Stimulated activated CD8-positive, alpha-beta memory T cell treated with anti-CD3 and anti-CD28 coated beads, Interleukin-4, amount 100 ng/mL, for 48 hours (primary cell): ENCODE results near the gene CDH13.

Source experiments
- DNase-seq: peaks from one replicate; pipeline ENCODE4 v3.0.0-alpha.2; 2020

CDH13 gene

GRCh38 chr16:83802554-83803205 lies 1175.9 kb downstream of the CDH13 start:
- no peak for DNase-seq

DNA sequence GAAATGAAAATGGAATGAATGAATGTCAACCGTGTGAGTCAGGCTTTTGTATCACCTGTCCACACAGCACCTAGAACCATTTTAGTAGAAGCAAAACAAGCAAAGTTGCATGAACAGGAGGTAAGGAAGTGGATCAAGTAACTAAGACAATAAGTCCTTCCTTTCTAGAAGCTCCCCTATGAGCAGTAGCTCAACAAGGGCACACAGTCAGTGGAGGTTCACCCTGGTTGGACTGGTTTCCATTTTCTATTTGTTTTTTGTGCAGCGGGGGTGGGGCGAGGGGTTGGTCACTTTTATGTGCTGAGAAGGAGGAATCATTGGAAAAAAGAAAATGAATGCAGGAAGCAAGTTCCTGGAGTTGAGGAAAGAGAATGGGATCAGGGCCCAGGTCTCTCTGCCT lies 1177.0 kb downstream of the CDH13 start:
- no peak for DNase-seq

GRCh38 chr16:83804366-83804765 lies 1177.6 kb downstream of the CDH13 start:
- DNase-seq = no peak

GRCh38 chr16:83806036-83806435 lies 1179.3 kb downstream of the CDH13 start:
- no peak for DNase-seq

DNA sequence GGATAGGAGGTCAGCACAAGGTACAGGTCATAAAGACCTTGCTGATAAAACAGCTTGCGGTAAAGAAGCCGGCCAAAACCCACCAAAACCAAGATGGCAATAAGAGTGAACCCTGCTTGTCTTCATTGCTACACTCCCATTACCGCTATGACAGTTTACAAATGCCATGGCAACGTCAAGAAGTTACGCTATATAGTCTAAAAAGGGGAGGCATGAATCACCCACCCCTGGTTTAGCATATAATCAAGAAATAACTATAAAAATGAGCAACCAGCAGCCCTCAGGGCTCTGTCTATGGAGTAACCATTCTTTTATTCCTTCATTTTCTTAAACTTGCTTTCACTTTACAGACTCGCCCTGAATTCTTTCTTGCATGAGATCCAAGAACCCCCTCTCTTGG lies 1180.0 kb downstream of the CDH13 start:
- no peak for DNase-seq

GRCh38 chr16:83807327-83807709 lies 1180.5 kb downstream of the CDH13 start:
- DNase-seq = no peak

- DNase-seq = peak; percentile 95
These were observed 1181.2 kb downstream of the CDH13 start, which contains the start of gene HSBP1 for GRCh38 chr16:83807710-83808572. HSBP1 (plus strand) TSS chr16:83807978; CDS start chr16:83808077, 99 bp downstream.

DNA sequence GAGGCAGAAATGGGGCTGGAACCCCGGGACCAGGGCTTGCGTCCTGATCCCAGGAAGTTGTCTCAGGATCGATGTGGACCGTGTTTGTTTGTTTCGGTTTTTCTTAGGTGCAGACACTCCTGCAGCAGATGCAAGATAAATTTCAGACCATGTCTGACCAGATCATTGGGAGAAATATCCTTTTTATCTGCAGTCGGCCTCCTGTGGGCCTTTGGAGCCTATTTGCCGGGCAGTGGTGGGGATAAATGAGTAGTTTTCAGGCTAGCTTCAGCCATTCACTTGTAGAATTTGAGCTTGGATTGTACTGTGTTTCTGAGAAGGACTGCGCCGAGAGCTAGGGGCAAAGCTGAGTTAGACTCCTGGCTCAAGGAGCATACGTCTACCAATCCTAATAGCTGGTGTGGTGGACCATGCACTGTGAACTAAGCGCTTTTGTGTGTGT lies 1181.8 kb downstream of the CDH13 start:
- DNase-seq = no peak

DNA sequence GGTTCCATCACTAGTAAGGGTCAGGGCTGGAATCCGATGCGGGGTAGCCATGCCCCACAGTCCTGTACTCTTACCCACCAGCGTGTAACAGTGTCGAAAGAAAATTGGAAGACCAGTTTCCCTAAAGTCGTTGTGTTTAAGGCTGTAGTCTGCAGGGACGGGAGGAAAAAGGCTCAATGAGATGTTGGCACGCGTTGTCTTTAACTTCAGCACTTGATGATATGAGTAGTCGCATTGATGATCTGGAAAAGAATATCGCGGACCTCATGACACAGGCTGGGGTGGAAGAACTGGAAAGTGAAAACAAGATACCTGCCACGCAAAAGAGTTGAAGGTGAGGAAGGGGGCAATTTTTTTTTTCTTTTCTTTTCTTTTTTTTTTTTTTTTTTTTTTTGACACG lies 1182.3 kb downstream of the CDH13 start:
- no peak for DNase-seq

DNA sequence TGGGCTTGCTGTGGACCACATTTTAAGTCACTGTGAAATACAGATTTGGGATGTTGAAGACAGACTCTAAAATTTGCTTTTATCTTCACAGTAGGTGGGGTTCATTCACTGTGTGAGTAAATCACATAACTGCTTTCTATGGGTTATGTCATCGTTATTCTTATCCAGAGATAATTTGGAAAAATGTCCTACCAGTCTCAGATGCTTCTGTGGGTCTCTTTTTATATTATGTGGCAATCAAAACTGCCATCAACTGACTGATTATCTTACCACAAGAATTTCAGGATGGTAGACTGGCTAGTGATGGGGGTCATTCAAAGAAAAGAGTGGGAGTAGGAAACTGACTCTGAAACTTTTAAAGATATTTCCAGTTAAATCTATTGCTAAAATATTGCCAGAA lies 1184.1 kb downstream of the CDH13 start:
- no peak for DNase-seq

DNA sequence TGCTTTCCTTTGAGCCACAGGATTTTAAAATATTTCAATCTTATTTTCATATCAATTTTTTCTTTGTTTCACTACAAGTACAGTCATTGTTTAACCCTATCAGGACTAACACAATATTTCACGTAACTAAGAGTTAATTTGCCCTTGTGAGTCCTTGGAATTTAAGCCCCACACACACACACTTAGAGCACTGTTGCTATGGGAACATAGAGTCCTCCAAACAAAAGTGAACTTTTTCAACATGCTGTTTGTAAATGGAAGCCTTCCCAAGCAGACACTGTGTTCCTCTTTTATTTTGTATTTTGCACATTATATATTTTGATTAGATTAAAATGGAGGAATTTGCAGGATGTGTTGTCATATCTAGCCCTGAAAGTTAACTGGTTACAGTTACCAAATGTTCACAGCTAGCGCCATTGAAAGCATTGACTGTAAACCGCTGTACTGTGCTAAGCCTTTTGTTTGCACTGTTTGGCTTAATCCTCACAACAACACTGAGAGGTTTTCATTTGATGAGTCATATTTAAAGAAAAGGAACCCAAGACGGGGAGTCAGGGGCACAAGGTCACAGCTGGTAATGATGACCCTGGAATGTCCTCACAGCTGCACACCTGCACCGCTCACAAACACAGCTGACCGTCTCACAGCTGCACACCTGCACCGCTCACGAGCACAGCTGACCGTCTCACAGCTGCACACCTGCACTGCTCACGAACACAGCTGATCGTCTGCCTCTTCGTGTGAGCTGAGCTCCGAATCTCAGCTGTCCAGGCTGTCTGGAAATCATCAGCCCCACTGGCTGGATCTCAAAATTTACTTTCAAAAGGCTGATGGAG lies 1187.3 kb downstream of the CDH13 start:
- DNase-seq = no peak

DNA sequence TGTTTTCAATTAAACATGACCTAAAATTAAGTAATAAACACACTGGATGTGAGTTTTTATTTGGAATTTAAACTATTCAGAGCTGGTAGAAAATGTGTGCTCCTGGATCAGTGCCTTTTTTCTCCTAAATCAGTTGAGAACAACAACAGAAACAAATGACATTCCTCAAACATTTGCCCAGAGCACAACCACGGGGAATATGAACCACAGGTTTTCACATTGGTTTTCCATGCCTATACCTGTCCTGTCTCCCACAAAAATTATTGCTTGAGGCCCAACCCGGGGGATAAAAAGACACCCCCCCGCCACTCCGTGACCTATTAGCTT lies 1187.9 kb downstream of the CDH13 start:
- DNase-seq = no peak

DNA sequence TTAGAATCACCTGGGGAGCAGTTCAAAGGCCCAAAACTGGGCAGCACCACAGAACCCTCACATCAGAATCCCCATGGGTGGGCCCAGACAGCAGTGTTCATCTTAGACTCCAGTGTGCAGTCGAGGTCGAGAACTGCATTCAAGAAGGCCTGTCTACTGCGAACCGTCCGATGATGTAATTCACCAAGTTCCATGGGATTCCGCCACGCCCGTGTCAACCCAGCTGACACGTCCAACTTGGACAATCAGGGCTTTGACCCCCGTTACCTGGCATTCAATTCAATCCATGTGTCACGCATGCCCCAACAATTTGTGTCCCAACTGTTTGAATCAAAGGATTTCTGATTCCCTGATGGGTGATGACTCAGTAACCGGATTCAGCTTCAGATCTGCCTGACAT lies 1190.3 kb downstream of the CDH13 start:
- DNase-seq = no peak

- no peak for DNase-seq
These were observed 1191.5 kb downstream of the CDH13 start for GRCh38 chr16:83818276-83818675.

DNA sequence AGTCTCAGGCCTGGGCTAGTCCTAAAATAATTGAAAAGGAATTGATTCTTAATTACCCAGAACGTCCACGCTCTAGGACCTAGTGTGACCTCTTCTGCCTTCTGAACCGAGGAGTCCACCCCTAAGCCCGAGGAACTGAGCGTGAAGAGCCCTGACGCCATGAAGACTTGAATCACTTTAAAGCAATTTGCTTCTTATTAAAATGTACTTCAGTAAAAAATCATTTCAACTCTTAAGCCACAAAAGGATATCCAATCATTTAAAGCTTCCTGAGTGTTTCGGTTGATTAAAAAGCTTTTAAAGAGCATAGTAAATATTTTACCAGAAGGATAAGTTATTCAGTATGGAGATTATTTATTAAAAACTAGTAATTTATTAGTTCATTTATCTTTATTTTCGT lies 1192.6 kb downstream of the CDH13 start:
- no peak for DNase-seq

DNA sequence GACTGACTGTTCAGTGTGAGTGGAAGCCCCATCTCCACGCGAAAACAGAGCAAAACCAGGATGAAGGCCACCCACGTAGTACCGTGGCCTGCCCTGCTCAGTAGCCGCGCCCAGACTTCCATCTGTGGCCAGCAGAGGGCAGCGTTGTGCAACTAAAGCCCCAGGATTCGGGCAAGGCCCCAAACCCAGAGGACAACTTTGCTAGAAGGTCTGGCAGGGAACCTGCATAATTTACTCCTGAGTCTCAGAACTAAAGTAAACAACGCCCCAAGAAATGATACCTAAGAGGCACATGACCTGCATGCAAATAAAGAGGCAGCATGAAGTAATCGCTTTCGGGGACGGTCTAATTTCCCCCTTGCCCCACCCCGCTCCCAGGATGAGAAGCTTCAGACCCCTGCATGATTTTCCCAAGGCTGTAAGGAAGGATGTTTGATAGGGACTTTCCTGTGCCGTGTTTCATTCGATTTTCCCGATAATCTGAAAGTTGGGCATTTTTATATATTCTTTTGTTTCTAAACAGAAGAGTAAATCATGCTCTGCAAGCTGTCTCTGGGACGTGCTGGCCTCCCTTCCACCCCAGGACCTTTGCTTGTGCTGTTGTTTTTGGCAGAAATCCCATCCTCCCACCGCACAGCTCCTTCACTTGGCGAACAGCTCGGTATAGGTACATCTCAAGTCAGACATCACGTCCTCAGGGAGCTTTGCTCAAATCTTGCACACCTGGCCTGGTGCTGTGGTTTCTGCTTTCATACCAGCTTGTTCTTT lies 1199.6 kb downstream of the CDH13 start:
- DNase-seq = peak; percentile 92

GRCh38 chr16:83830091-83830768 lies 1203.5 kb downstream of the CDH13 start:
- no peak for DNase-seq

DNA sequence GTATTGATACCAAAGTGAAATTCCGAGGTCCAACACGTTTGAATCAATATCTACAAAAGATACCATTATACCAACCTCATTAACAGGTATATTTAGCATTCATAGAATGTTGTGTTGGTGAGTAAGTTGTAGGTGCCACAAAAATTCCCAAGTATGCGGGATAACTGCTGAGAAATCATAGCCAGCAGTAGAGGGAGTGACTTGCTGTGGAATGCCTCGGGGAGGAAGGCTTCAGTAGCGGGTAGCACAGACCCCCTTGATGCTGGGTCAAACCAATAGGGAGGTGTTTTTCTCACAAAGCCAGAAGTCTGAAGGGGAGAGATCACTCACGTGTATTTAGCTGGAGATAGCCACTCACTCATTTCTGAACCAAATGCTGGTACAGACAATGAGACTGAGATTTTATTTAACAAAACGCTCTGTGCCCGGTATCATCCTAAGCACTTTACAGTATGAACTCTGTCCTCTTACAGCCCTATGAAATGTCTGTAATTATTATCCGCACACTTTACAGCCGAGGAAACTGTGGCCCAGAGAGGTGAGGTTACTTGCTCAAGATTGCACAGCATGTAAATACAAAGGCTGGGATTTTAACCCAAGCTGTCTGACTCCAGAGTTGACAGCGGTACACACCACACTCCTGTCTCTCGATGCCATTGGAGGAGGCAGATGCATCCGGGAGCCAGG lies 1204.1 kb downstream of the CDH13 start:
- DNase-seq = no peak

- DNase-seq = no peak
These were observed 1204.8 kb downstream of the CDH13 start for GRCh38 chr16:83831456-83831987.

DNA sequence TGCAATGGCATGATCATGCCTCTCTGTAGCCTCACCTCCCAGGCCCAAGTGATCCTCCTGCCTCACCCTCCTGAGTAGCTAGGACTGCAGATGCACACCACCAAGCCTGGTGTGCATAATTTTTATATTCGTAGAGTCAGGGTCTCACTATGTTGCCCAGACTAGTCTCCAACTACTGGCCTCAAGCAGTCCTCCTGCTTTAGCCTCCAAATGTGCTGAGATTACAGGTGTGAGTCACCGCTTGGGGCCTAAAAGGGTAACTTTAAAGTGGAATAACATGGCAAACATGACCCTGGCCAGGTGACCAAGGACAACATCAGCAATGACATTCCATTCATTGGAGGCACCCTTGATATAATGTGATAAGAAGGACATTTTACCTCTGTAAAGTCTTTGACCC lies 1207.2 kb downstream of the CDH13 start:
- DNase-seq = no peak
